NCI-H2107 (cell line): ENCODE measurements around the gene MTF1.
A peak's percentile ranks its signal among the peaks of the same experiment; 100 is the strongest.
"Not testable (repeated sequence)": the region's sequence is repeated elsewhere in the genome, so short reads cannot be mapped to it uniquely, and the experiment has no call there.

Source experiments
- DNase-seq: peaks from one replicate; lab custom pipeline; 2025; lab: John Stamatoyannopoulos, UW

Gene MTF1

GRCh38 chr1:37859507-37860345 is at the start of gene MTF1:
Gene MTF1 (minus strand): TSS chr1:37859592. CDS start chr1:37857658, 1,934 bp downstream.
- DNase-seq: peak; percentile 90

DNA sequence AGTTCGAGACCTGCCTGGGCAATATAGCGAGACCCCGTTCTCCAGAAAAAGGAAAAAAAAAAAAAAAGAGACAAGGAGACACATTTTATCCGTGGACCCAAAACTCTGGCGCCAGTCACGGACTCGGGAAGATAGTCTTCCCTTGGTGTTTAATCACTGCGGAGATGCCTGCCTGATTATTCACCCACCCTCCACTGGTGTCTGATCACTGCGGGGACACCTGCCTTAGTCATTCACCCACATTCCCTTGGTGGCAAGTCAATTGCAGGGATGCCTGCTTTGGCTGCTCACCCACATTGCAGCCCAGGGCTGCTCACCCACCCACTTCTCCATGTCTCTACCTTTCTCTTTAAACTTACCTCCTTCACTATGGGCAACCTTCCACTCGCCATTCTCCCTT is 49.1 kb upstream of the MTF1 start:
- DNase-seq: not testable (repeated sequence)

GRCh38 chr1:37907416-37908125 is 48.2 kb upstream of the MTF1 start:
- not testable (repeated sequence) for DNase-seq

DNA sequence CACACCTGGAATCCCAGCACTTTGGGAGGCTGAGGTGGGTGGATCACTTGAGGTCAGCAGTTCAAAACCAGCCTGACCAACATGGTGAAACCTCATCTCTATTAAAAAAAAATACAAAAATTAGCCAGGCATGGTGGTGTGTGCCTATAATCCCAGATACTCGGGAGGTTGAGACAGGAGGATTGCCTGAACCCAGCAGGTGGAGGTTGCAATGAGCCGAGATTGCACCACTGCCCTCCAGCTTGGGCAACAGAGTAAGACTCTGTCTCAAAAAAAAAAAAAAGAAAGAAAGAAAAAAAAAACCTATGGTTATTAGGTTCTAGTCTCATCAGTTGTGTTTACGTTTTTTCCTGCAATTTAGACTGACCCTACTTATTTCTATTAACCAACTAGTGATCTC is 47.2 kb upstream of the MTF1 start:
- not testable (repeated sequence) for DNase-seq

- no peak for DNase-seq
These were observed 46.3 kb upstream of the MTF1 start for GRCh38 chr1:37905727-37906126.

DNA sequence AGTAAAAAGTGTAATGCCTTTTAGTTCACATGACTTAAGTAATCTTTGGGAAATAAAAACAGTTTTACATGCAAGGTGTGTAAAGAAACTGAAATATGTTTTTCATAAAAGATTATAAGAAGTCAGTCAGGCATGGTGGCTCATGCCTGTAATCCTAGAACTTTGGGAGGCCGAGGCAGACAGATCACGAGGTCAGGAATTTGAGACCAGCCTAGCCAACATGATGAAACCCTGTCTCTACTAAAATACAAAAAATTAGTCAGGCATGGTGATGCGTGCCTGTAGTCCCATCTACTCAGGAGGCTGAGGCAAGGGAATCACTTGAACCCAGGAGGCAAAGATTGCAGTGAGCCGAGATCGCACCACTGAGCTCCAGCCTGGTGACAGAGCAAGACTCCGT is 44.5 kb upstream of the MTF1 start:
- not testable (repeated sequence) for DNase-seq

DNA sequence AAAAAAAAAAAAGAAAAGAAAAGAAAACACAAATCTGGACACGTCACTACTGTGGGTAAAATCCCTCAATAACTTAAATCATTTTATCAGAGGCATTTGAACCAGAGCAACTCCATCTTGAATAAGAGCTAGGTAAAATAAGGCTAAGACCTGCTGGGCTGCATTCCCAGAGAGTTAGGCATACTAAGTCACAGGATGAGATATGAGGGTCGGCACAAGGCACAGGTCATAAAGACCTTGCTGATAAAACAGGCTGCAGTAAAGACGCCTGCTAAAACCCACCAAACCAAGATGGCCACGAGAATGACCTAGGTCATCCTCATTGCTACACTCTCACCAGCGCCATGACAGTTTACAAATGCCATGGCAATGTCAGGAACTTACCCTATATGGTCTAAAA is 43.6 kb upstream of the MTF1 start:
- DNase-seq: no peak

GRCh38 chr1:37901893-37902225 is 42.5 kb upstream of the MTF1 start:
- DNase-seq: no peak

GRCh38 chr1:37901191-37901892 is 42.0 kb upstream of the MTF1 start:
- no peak for DNase-seq

- not testable (repeated sequence) for DNase-seq
These were observed 38.2 kb upstream of the MTF1 start for GRCh38 chr1:37897563-37897962.

DNA sequence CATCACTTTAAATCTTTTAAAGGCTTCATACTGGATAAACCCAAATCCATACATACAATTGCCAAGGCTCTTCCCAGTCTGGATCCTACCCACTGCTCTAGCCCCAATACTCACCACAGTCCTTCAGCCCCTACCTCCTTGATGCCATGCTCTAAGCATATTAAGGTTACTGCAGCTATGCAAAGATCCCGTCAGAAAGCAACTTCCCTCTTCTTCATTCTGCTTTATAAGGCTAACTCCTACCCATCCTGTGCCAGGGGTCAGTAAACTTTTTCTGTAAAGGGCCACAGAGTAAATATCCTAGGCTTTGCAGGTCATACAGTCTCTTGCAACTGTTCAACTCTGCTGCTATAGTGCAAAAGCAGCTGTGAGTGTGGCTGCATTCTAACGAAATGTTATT is 34.3 kb upstream of the MTF1 start:
- no peak for DNase-seq

- DNase-seq: no peak
These were observed 33.0 kb upstream of the MTF1 start for GRCh38 chr1:37892151-37893047.

DNA sequence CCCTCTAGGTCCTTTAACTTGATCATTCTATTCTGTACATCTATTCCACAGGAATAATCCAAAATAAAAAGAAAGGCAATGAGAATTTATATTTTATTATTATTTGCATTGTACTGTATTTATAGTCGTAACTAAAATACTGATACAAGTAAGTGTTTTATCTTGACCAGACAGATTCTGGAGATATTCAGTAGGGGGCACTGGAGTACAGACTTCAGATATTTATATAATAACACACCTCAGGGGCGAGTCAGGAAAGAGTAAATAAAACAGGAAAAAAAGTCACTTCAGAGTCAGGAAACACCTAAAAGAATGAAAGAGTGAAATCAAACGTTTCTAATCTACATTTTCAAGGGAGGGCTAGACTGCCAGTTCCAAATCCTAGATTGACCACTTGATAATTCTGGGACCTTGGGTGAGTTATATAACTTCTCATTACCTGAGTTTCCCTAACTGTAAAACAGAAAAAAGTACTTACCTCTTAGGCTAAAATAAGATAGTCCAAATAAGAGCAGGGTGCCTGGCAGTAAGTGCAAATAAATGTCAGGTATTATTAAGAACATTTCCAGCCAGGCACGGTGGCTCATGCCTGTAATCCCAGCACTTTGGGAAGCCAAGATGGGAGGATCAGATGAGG is 31.1 kb upstream of the MTF1 start:
- DNase-seq: peak; percentile 18

DNA sequence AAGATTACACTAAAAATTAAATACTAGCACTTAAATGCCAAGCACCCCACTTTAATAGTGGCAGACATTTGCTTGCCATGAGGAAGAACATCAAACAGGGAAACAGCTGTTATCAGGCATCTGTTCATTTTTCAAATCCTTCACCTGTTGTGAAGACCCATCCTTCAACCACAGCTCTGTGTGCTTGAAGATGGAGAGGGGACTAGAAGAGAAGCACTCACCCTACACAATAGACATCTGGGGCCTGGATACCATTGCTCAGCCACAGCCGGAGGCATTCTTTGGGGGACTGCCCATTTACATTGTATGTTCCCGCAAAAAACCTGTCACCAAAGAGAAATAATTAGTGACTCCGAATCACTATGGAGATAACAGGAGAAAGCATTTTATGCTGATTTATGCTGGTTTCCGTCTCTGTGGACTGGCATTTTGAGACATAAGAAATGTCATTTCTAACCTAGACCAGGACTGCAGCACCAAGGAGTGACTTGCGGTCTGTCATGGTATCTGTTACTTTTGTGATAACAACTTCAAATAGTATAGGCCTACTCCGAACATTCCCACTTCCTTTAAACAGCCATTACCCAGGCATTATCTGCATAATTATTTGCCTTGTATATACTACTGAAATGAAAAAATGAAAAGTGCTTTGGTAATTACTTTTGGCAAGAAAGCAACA is 28.8 kb upstream of the MTF1 start:
- DNase-seq: no peak

DNA sequence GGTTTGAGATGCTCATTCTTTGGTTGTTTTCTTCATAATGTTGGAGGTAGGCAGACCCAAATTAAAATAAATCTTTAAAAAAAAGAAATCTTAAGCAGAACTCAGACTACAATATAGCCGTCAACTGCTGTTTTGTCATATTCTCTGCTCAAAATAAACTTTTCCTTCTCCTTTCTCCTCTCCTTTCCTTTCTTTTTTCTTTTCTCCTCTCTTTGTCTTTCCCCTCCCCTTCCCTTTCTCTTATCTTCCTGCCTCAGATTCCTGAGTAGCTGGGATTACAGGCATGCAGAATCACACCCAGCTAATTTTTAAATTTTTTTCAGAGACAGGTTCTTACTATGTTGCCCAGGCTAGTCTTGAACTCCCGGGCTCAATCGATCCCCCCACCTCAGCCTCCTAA is 24.8 kb upstream of the MTF1 start:
- no peak for DNase-seq

DNA sequence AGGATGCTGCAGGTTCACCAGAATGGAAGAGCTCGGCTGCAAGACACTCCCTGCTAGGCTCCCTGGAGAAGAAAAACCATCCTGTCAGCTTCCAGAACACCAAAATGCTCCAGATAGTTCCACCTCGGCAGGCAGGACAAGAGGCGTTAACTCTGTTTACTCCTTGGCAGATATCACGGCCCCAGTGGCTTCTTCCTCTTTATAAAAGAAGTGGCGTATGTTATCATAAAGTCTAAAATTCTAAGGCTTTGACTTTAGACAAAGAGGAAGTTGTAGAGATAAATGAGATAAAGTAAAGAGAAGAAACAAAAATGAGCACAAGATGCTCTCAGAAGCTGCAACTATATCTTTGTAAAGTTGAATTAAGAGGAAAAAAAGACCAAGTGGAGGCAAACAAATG is 24.3 kb upstream of the MTF1 start:
- no peak for DNase-seq

DNA sequence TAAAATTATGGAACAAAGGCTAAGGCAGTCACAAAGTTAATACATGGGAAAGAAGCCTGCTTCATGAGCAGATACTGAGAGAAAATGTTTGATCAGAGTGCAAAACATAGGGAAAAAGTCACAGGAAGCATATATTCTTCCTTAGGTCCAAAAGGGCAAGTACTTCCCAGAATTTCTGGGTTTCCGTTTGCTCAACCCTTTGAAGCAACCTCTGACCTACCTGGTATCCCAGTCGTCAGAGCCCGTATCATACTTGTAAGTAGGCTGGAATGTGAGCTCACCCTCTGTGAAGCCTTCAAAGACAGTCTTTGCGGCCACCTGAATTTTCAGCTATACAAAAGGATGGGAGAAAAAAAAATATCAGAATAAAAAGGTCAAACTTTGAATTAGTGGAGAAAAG is 20.5 kb upstream of the MTF1 start:
- no peak for DNase-seq

GRCh38 chr1:37878071-37878470 is 18.7 kb upstream of the MTF1 start:
- DNase-seq: no peak

- no peak for DNase-seq
These were observed 16.4 kb upstream of the MTF1 start for GRCh38 chr1:37875833-37876232.

GRCh38 chr1:37872692-37873091 is 13.3 kb upstream of the MTF1 start:
- DNase-seq: no peak

DNA sequence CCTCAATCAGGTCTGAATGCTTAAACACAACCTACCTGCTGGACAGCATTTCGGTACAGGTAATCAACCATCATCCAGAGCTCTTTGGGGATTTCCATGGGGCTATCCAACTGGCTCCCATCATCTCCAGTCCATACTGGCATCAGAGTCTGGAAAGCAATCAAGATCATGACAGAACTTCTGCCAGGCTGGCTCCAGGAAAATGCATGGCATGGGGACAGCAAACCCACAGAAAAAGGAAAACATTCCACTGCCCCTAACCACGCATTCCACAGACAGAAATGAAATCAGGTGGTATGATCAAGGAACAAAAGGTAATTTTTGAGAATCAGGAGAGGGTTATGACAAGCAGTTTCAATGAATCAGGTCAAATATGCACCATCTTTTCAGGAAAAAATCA is 9.1 kb upstream of the MTF1 start:
- DNase-seq: no peak
